ENCODE data around the gene ASGR2. TPM values are rescaled to one million over a fixed set of nuclear protein-coding genes. Genes with fewer than 3 reads are reported as not detected.

ASGR2 gene
- polyA plus RNA-seq, 1 of the 3 experiments (the other 2 are of a cell fraction), result not detected

- Histone ChIP-seq H3K9ac (no peak overlapping the region), H3K4me2 (0 out of 2 replicates have a peak overlapping the region, but pooled peaks have one; percentile 24), H3F3A (replicated peaks; ENCODE audit: insufficient read depth) (no peaks in the 10 kb centered on the region), H3K4me1 (ENCODE audit: control insufficient read depth in 1 of 2, insufficient read depth in 2 of 2, low read depth in 1 of 2, low read length in 1 of 2) (no peaks in the 10 kb centered on the region), H3K4me3 (ENCODE audit: low read depth in 2 of 2, low read length in 1 of 2) (no peak overlapping the region), H3K36me3 (replicated peaks in 1 of 2; ENCODE audit: control insufficient read depth in 1 of 2, insufficient read depth in 2 of 2, low read length in 1 of 2) (no peaks in the 10 kb centered on the region), H3K9me2 (no peaks in the 10 kb centered on the region), H3K27ac (ENCODE audit: low read depth in 2 of 2, low read length in 1 of 2) (no peak overlapping the region), H3K9me3 (no peaks in the 10 kb centered on the region), H3K27me3 (ENCODE audit: insufficient read depth) (peaks cover 88% of the 10 kb centered on the region), H2AFZ (ENCODE audit: low read depth) (no peak overlapping the region), H4K20me1 (ENCODE audit: insufficient read depth) (no peaks in the 10 kb centered on the region), H3K79me2 (ENCODE audit: insufficient read depth) (no peaks in the 10 kb centered on the region)
- ChIA-PET CTCF (interaction anchor here (0.7 to 17.9 kb wide), 13 partner anchors 9 to 290 kb away, joined by 3 to 502 read pairs (median 3); partner anchors contain the start of genes ASGR1 and SLC16A11), POLR2A (no interaction called here)
- TF ChIP-seq CTCF (IDR thresholded peaks at IDR 0.05), result peak; percentile 50
- TF ChIP-seq YY1 (IDR thresholded peaks at IDR 0.05; ENCODE audit: low read depth), result no peak
- no peak for TF ChIP-seq ELF1 (IDR thresholded peaks at IDR 0.05)
- DNase-seq, result peak; percentile 58
- WGBS (ENCODE audit: low lambda C conversion rate), result 24% methylated on average over 16 of the region's 19 CpGs
These were observed 18.8 kb upstream of the ASGR2 start for GRCh38 chr17:7133424-7133823.

GRCh38 chr17:7132511-7133094, 18.0 kb upstream of the ASGR2 start:
- no peak overlapping the region for H3K9ac ChIP-seq
- WGBS (ENCODE audit: low lambda C conversion rate), result 27% methylated on average over 7 of the region's 7 CpGs
- no peak for TF ChIP-seq TAF1 (IDR thresholded peaks at IDR 0.05; ENCODE audit: borderline replicate concordance, low read depth, low read length)
- TF ChIP-seq SMC3 (IDR thresholded peaks at IDR 0.05; ENCODE audit: low read depth, low read length), result no peak
- no peak for TF ChIP-seq CTCF (IDR thresholded peaks at IDR 0.05)
- no peak for TF ChIP-seq RCOR1 (IDR thresholded peaks at IDR 0.05; ENCODE audit: low read length)
- no peak for TF ChIP-seq IRF3 (IDR thresholded peaks at IDR 0.05; ENCODE audit: low read depth, low read length)
- no peak for TF ChIP-seq RXRA (IDR thresholded peaks at IDR 0.05; ENCODE audit: borderline replicate concordance, low read depth)
- no peak for TF ChIP-seq MEF2A (IDR thresholded peaks at IDR 0.05; ENCODE audit: borderline replicate concordance, low read depth)
- no peak for TF ChIP-seq RFX5 (IDR thresholded peaks at IDR 0.05; ENCODE audit: low read length)
- TF ChIP-seq ZBTB33 (IDR thresholded peaks at IDR 0.05; ENCODE audit: borderline replicate concordance, low read depth), result no peak
- no peak for TF ChIP-seq REST (IDR thresholded peaks at IDR 0.05; ENCODE audit: low read depth, low read length)
- TF ChIP-seq NFIC (IDR thresholded peaks at IDR 0.05; ENCODE audit: borderline replicate concordance), result no peak
- no peak for TF ChIP-seq TCF12 (IDR thresholded peaks at IDR 0.05)
- TF ChIP-seq CHD2 (IDR thresholded peaks at IDR 0.05; ENCODE audit: low read length, partially characterized antibody), result no peak
- no peak for TF ChIP-seq FOXM1 (IDR thresholded peaks at IDR 0.05; ENCODE audit: low read depth)

More at GRCh38 chr17:7132511-7133094, 18.0 kb upstream of the ASGR2 start:
- Histone ChIP-seq H3F3A (replicated peaks; ENCODE audit: insufficient read depth) (no peaks in the 10 kb centered on the region), H3K4me1 (ENCODE audit: control insufficient read depth in 1 of 2, insufficient read depth in 2 of 2, low read depth in 1 of 2, low read length in 1 of 2) (no peaks in the 10 kb centered on the region), H3K9me2 (no peaks in the 10 kb centered on the region), H3K27ac (ENCODE audit: low read depth in 2 of 2, low read length in 1 of 2) (no peak overlapping the region), H3K9me3 (no peaks in the 10 kb centered on the region), H3K27me3 (ENCODE audit: insufficient read depth) (peaks cover 87% of the 10 kb centered on the region), H2AFZ (ENCODE audit: low read depth) (no peak overlapping the region), H3K79me2 (ENCODE audit: insufficient read depth) (no peaks in the 10 kb centered on the region), H3K4me3 (ENCODE audit: low read depth in 2 of 2, low read length in 1 of 2) (no peak overlapping the region), H3K4me2 (no peak overlapping the region), H3K36me3 (replicated peaks in 1 of 2; ENCODE audit: control insufficient read depth in 1 of 2, insufficient read depth in 2 of 2, low read length in 1 of 2) (no peaks in the 10 kb centered on the region), H4K20me1 (ENCODE audit: insufficient read depth) (no peaks in the 10 kb centered on the region)
- POLR2A ChIA-PET, result no interaction called here
- CTCF ChIA-PET, result interaction anchor here (0.7 to 17.9 kb wide), 11 partner anchors 8 to 289 kb away, joined by 3 to 502 read pairs (median 3); partner anchors contain the start of genes ASGR1 and SLC16A11
- DNase-seq, result no peak

All from SK-N-SH (cell line).